HG02588 (cell line): ENCODE results near the gene BCL11B.

Experiments
- ATAC-seq: cut with Tn5 transposase; IDR thresholded peaks from one replicate; pipeline ENCODE4 v1.9.1; 2021; ENCODE audit warnings: mild to moderate bottlenecking, moderate library complexity; ENCODE audit not compliant: unreplicated experiment

The BCL11B gene

GRCh38 chr14:99185436-99186068 is 86.4 kb downstream of the BCL11B start:
- no peak for ATAC-seq

- ATAC-seq = no peak
Measured at GRCh38 chr14:99183716-99184115, 88.3 kb downstream of the BCL11B start.

- ATAC-seq = no peak
Measured at GRCh38 chr14:99183311-99183710, 88.7 kb downstream of the BCL11B start.

GRCh38 chr14:99182548-99183250 is 89.3 kb downstream of the BCL11B start:
- no peak for ATAC-seq

- no peak for ATAC-seq
Measured at GRCh38 chr14:99181804-99182520, 90.0 kb downstream of the BCL11B start.

GRCh38 chr14:99181241-99181640 is 90.8 kb downstream of the BCL11B start:
- no peak for ATAC-seq

- ATAC-seq = no peak
Measured at GRCh38 chr14:99179946-99180345, 92.1 kb downstream of the BCL11B start.

- no peak for ATAC-seq
Measured at GRCh38 chr14:99179506-99179905, 92.5 kb downstream of the BCL11B start.

- no peak for ATAC-seq
Measured at GRCh38 chr14:99177886-99178835, 93.8 kb downstream of the BCL11B start.

- no peak for ATAC-seq
Measured at GRCh38 chr14:99177046-99177655, 94.8 kb downstream of the BCL11B start.

GRCh38 chr14:99176156-99176945 is 95.6 kb downstream of the BCL11B start:
- ATAC-seq = no peak

- ATAC-seq = no peak
Measured at GRCh38 chr14:99175331-99176155, 96.5 kb downstream of the BCL11B start.

GRCh38 chr14:99174770-99175319 is 97.2 kb downstream of the BCL11B start:
- ATAC-seq = no peak

- no peak for ATAC-seq
Measured at GRCh38 chr14:99174081-99174769, 97.8 kb downstream of the BCL11B start.

GRCh38 chr14:99173506-99173905 is 98.5 kb downstream of the BCL11B start:
- ATAC-seq = no peak

- no peak for ATAC-seq
Measured at GRCh38 chr14:99173086-99173485, 98.9 kb downstream of the BCL11B start.

GRCh38 chr14:99171396-99171795 is 100.6 kb downstream of the BCL11B start:
- no peak for ATAC-seq

GRCh38 chr14:99169776-99170356 is 102.1 kb downstream of the BCL11B start:
- ATAC-seq = no peak
